Measurements from ENCODE around the gene AGER.
"Not testable (repeated sequence)": the region's sequence is repeated elsewhere in the genome, so short reads cannot be mapped to it uniquely, and the experiment has no call there.

Gene AGER

DNA sequence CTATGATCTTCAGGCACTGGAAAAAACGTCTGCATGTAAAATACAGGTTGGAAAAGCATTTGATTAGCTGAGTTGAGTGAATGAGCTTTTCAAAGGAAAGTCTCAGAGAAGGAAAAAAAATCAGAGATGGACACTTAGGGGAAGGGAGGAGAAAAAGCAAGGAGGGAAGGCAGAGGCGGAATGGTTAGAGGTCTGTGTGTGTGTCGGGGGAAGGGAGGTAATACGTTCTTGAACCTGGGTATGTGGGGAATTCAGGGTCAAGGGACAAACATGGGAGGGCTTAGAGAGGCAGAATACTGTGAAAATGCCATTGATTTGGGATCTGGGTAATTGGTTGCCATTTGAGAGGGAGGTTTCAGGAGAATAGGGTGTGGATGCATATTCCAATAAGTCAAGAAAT, 37.4 kb downstream of the AGER start:
- no peak for DNase-seq

DNA sequence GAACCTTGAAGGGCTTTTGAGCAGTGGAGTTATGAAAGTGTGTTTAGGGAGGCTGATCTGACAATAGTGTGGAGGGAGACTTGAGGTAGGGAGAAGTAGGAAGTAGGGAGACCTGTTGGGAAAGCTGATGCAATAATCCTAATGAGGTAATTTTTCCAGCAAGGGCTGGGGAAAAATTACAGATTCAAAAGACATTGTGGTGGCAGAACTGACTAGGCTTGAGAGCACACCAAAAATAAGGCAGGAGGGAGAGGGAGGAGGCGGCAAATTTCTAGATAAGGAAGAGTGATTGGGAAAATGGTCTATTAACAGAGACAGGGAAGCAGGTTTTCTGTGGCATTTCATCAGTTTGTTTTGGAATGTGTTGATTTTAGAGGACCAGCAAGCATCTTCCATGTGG, 37.8 kb downstream of the AGER start:
- DNase-seq: no peak

DNA sequence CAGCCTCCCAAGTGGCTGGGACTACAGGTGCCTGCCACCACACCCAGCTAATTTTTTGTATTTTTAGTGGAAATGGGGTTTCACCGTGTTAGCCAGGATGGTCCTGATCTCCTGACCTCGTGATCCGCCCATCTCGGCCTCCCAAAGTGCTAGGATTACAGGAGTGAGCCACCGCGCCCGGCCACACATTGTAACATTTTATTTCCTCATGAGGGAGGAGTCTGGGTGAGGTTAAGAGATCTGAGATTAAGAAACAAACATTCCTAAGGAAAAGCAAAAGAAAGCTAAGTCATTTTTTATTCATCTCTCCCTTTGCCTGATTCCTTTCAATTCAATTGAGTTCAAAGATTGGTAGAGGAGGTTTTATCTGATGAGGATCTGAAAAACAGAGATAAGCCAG, 39.8 kb downstream of the AGER start:
- not testable (repeated sequence) for DNase-seq

DNA sequence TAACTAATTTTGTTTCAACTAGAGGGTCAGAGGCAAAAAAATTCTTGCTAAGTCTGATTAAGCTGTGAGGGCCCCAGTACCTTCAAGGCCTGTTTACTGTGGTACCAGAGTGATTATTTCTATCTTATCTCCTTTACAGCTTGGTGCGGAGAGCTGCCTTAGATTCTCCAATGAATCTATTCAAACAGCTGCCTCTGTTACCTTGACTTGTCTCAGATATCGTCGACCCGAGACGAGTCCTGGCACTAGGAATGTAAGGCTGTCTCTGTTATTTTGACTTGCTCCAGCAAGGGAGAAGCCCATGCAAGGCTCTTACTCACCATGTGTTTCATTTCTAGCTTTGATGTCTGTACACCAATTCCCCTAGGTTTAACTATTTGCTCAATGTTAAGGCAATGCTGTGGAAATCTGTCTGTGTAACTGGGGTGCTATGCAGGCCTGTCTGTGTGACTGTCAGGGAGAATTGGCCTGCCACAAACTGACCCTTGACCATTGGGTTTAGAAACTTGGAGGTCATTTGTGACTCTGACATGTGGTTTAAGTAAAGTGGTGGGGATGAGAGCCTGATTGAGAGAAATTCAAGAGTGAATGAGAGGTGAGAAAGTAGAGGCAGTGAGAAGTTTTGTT, 43.5 kb downstream of the AGER start:
- no peak for DNase-seq

DNA sequence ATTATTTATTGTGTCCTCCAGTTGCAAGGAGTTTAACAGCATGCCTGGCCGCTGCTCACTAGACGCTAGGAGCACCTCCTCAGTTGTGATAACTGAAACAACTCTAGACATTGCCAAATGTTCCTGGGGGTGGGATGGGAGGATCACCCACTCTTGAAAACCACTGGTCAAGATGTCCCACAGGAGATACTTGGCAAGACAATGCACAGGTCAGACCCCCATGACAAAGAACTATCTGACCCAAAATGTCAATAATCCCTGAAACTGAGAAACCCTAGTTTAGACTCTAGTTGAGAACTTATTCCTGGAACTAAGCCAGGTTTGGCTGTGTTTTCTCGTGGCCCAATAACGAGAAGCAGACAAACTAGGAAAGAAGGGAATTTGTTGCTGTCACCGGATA, 44.5 kb downstream of the AGER start:
- DNase-seq: no peak

DNA sequence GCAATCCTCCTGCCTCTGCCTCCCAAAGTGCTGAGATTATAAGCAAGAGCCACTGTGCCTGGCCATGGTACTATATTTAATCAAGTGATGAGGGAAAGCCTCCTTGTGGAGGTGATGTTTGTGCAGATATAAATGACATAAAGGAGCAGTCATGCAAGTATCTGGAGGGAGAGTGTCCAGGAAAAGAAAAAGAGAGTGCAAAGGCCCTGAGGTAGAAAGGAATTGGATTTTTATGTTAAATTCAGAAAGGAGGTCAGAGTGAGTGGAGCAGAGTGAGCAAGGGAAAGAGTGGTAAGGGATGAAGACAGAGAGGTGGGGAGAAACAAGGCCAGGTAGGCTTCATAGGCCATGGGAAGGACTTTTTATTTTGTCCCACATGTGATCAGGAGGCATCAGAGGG, 46.6 kb downstream of the AGER start:
- no peak for DNase-seq

DNA sequence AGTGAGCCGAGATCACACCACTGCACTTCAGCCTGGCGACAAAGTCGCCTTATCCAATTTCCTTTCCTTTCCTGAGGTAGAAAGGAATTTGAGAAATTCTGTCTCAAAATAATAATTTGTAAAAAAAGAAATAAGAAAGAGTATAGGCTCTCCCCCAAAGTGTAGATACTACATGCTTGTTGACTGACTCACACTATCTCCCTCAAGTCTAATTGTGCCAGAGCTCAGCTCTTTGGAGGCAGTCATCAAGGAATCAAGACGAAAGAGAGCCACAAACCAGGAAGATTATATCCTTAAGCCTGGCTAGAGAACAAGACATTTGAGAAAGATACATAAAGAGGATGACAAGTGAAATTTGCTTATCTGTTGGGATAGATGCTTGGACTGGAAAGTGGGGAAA, 50.3 kb downstream of the AGER start:
- no peak for DNase-seq

DNA sequence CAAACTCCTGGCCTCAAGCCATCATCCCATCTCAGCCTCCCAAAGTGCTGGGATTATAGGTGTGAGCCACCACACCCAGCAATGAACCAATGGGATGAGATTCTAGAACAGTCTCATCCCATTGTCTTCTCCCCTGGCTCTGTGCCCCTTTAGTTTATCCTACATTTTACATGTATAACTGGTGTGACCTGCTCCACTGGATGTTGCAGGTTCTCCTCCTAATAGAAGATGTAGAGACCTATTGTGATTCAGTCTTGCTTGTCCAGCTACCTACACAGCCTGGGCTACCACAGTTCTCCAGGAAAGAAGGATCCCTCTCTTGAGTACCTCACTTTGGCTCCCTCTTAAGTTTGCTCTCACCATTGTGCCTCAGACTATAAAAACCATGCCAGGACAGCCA, 51.9 kb downstream of the AGER start:
- DNase-seq: no peak

DNA sequence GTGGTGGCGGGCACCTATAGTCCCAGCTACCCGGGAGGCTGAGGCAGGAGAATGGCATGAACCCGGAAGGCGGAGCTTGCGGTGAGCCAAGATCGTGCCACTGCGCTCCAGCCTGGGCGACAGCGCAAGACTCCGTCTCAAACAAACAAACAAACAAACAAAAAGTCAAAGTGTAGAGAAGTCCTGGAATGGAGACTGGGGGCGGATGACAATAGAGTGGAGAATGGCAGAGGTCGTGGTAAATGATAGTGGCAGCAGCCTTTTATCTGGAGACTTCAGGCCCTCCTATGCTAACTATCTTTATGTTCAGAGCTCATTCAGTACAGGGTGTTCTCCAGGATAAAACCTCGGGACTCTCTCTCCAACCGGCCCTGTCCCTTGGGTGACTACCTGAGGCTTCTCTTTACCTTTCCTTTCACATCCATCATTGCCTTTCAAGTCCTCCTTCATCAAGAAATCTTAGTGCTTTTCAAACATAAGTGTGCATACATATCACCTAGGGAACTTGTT, 52.6 kb downstream of the AGER start:
- DNase-seq: no peak
